ENCODE data around the gene AZU1. TPM values are rescaled to one million over a fixed set of nuclear protein-coding genes. Genes with fewer than 3 reads are reported as not detected.

AZU1 gene
- total and polyA plus RNA-seq, 8 donors, result 1.3 to 4.7 (median 2.3) TPM

DNA sequence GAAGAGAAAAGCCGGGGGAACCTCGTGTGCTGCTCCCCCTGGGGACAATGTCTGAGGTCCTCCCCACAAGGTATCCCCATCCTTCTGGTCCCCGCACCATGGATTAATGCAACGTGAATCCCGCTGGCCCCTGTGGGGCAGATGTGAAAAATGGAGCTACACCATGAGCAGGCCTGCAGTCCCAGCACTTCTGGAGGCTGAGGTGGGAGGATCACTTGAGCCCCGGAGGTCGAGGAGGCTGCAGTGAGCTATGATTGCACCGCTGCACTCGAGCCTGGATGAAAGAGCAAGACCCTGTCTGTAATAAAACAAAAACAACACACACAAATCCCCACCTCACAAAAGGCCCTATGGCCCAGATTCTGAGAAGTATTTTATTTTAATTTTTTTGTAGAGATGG, 30.6 kb downstream of the AZU1 start:
- no peak for ATAC-seq

GRCh38 chr19:858868-859843, 31.5 kb downstream of the AZU1 start, which contains the start of gene CFD:
TSS of gene CFD (plus strand) at chr19:859664. CDS start at chr19:859690, 26 bp downstream.
- DNase-seq, result peak in 2 of 4 donors; percentile 70 to 89
- Histone ChIP-seq H3K9me3 (no peaks in the 10 kb centered on the region), H3K27ac (peak within 1 kb of the TSS; percentile 48 to 79), H3K27me3 (peaks cover 0 to 40% of the 10 kb centered on the region in 2 donors), H3K4me3 (peak within 1 kb of the TSS; percentile 34 to 41), H3K36me3 (no peaks in the 10 kb centered on the region), H3K4me1 (peaks cover 0 to 47% of the 10 kb centered on the region in 2 donors)
- intact Hi-C loops (cut with DNase I), result loop anchor here in 1 of 2 donors (5.0 to 10.0 kb wide), 2 partner anchors 58 to 94 kb away; partner anchors contain the start of gene KISS1R
- ATAC-seq, result peak; percentile 16
- TF ChIP-seq, protein P1, sequence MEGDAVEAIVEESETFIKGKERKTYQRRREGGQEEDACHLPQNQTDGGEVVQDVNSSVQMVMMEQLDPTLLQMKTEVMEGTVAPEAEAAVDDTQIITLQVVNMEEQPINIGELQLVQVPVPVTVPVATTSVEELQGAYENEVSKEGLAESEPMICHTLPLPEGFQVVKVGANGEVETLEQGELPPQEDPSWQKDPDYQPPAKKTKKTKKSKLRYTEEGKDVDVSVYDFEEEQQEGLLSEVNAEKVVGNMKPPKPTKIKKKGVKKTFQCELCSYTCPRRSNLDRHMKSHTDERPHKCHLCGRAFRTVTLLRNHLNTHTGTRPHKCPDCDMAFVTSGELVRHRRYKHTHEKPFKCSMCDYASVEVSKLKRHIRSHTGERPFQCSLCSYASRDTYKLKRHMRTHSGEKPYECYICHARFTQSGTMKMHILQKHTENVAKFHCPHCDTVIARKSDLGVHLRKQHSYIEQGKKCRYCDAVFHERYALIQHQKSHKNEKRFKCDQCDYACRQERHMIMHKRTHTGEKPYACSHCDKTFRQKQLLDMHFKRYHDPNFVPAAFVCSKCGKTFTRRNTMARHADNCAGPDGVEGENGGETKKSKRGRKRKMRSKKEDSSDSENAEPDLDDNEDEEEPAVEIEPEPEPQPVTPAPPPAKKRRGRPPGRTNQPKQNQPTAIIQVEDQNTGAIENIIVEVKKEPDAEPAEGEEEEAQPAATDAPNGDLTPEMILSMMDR (IDR thresholded peaks at IDR 0.05), result no peak

More for the DNA sequence above, 30.6 kb downstream of the AZU1 start:
- no peaks in the 10 kb centered on the region for H3K9me3 ChIP-seq
- no peak overlapping the region for H3K27ac ChIP-seq
- DNase-seq, result no peak
- H3K27me3 ChIP-seq, result peaks cover 1 to 45% of the 10 kb centered on the region in 2 donors
- H3K36me3 ChIP-seq, result no peaks in the 10 kb centered on the region
- TF ChIP-seq, protein P1 (IDR thresholded peaks at IDR 0.05), result no peak
- intact Hi-C loops (cut with DNase I), result loop anchor here in 1 of 2 donors (5.0 to 10.0 kb wide), 2 partner anchors 59 to 93 kb away; partner anchors contain the start of gene KISS1R
- peaks cover 0 to 40% of the 10 kb centered on the region in 2 donors for H3K4me1 ChIP-seq
- no peak overlapping the region for H3K4me3 ChIP-seq

DNA sequence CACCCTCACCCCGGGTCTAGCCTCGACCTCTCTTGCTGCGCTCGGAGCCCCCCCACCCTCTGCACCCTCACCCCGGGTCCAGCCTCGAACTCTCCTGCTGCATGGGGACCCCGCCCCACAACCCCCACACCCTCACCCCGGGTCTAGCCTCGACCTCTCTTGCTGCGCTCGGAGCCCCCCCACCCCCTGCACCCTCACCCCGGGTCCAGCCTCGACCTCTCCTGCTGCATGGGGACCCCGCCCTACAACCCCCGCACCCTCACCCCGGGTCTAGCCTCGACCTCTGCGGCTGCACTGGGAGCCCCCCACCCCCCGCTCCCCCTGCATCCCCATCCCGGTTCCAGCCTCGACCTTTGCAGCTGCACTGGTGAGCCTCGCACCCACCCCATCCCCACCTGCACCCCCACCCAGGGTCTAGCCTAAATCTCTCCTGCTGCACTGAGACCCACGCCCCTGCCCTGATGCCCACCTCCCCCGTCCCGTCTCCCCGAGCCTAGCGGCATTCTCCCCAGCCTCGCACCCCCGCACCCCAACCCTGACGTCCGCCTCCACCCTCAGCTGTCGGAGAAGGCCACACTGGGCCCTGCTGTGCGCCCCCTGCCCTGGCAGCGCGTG, 33.6 kb downstream of the AZU1 start:
- Histone ChIP-seq H3K4me1 (peaks cover 0 to 50% of the 10 kb centered on the region in 2 donors), H3K36me3 (no peaks in the 10 kb centered on the region), H3K27me3 (peaks cover 0 to 40% of the 10 kb centered on the region in 2 donors), H3K4me3 (no peak overlapping the region), H3K9me3 (no peaks in the 10 kb centered on the region), H3K27ac (no peak overlapping the region)
- no peak for ATAC-seq
- intact Hi-C loops (cut with DNase I), result no loop called here
- no peak for DNase-seq
- TF ChIP-seq, protein P1 (IDR thresholded peaks at IDR 0.05), result no peak

DNA sequence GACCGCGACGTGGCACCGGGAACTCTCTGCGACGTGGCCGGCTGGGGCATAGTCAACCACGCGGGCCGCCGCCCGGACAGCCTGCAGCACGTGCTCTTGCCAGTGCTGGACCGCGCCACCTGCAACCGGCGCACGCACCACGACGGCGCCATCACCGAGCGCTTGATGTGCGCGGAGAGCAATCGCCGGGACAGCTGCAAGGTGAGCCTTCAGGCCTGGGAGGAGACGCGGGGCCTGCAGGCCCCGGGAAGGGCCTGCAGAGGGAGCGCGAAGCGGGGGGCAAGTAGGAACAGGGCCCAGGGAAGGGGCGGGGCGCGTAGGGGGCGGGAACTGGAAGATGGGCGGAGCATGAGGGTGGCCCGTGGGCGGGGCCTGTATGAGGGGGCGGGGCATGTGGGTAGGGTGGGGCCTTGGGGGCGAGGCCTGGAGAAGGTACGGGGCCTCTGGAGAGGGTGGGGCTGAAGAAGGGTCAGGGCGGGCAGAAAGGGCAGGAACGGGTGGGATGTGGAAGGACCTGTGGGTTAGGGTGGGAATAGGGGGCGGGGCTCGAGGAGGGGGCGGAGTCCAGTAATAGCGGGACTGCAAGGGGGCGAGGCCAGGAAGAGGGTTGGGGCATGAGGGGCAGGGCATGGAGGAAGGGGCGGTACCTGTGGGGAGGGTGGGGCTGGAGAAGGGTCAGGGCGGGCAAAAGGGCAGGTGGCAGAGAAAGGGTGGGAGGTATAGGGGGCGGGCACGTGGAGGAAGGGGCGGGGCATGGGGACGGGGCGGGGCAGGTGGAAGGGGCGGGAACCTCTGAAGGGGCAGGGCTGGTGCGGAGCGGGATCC, 34.3 kb downstream of the AZU1 start:
- Histone ChIP-seq H3K36me3 (no peaks in the 10 kb centered on the region), H3K27ac (no peak overlapping the region), H3K4me1 (peaks cover 0 to 50% of the 10 kb centered on the region in 2 donors), H3K9me3 (no peaks in the 10 kb centered on the region), H3K4me3 (peak overlapping the region in 1 of 2 donors; percentile 30), H3K27me3 (peaks cover 0 to 40% of the 10 kb centered on the region in 2 donors)
- peak in 1 of 4 donors; percentile 88 for DNase-seq
- TF ChIP-seq, protein P1 (IDR thresholded peaks at IDR 0.05), result no peak
- intact Hi-C loops (cut with DNase I), result no loop called here
- ATAC-seq, result peak; percentile 53
